Measurements from ENCODE around the gene MLKL.

The MLKL gene

DNA sequence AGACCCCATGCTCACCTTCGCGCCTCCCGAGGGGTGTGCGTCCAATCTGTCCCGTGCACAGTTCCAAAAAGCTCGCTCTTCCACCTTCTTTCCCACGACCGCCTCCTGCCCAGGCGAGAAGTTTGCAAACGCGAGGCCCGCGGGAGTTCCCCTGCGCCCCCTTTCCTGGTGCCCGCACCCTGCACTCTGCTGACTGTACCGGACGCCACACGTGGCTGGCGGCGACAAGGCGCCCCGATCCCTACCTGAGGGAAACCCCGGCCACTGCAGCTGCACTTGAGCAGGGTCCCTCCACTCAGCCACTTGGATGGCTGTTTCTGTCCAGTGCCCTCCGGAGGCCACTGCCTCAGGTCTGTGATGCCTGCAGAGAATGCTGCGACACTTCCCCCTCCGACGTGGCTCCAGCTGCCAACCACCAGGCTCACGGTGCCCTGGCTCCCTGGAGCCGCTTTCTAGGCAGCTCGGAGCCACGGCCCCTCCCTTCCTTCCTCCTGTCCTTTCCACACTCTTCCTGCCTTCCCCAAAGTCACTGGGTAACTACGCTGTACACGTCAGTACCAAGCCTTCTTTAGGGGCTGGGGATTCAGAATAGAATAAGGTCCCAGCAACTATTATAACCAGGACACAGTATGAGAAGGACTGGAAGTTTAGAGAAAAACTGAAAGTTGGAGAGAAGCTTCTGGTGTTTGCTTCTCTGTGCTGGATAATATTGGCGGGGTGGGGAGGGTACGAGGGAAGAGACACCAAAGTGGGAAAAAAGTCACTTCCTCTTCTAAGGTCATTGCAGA lies at the start of gene MLKL:
TSS of gene MLKL (minus strand) at position 425 of the 788 bp plus-strand sequence. CDS start 5,105 bp downstream, outside the sequence.
- peak; percentile 37 for DNase-seq (ENCODE audit: low read depth, low spot score)

DNA sequence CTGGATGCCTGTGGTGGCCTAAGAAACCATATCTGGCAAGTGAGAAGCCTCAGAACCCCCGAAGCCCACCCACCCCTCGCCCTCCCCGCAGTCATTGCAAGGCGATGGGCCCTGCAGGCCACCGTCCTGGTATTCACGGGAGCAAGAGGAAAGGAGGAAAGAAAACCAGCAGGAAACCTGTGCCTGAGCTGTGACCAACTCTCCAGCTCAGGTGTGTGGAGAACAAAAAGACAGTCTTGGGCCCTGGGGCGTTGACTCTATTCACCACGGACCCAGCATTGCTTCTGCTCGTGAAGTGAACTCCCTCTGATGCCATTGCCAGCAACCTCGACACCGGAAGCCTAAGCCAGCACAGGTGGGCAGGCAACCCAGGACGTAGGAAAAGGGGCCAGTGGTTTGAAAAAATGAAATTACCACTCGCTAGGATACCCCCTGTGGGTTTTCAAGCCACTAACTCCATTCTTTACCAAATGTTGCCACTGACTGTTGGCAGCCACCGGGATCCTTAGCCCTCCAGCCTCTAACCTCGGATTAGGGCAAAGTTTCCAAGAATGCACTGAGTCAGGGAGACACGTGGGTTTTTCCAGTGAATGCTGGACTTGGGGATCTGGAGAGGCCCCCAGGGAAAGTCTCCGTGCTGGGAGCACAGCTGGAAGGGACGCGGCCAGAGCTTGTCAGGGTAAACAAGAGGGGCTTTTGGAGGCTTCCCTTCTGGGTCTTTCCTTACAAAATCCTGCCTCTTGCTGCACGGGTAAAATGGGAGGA lies 48.8 kb upstream of the MLKL start:
- peak; percentile 45 for DNase-seq (ENCODE audit: low read depth, low spot score)

DNA sequence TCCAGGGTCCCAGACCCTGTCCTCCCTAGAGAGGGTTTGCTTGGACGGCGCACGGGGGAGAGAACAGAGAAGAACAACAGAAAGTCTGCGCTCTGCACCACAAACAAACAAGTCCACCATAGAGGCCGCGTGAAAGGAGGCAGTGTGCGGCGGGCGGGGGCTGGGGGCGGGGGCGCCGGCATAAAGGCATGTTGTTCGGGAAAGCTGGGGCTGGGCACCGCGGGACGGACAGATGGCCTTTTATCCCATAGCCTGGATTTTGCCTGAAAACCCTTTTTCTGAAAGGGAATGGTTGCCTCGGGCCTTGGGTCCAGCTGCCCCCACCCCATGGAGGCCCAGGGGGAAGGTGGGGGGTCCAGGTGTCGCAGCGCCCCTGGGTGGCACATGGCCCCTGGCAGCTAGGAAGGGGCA lies 48.0 kb upstream of the MLKL start:
- DNase-seq (ENCODE audit: low read depth, low spot score), result no peak

GRCh38 chr16:74747716-74748615 lies 47.3 kb upstream of the MLKL start:
- no peak for DNase-seq (ENCODE audit: low read depth, low spot score)

DNA sequence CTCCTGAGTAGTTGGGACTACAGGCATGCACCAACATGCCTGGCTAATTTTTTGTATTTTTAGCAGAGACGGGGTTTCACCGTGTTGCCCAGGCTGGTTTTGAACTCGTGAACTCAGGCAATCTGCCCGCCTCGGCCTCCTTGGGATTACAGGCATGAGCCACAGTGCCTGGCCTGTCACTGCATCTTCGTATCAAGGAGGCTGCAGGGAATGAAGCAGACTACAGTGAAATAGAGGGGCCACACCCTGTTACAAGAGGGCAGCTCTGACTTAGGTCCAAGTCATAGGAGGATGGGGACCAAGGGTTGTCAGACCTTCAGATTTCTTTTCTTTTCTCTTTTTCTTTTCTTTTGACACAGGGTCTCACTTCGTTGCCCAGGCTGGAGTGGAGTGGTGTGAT lies 45.3 kb upstream of the MLKL start:
- DNase-seq (ENCODE audit: low read depth, low spot score), result no peak

DNA sequence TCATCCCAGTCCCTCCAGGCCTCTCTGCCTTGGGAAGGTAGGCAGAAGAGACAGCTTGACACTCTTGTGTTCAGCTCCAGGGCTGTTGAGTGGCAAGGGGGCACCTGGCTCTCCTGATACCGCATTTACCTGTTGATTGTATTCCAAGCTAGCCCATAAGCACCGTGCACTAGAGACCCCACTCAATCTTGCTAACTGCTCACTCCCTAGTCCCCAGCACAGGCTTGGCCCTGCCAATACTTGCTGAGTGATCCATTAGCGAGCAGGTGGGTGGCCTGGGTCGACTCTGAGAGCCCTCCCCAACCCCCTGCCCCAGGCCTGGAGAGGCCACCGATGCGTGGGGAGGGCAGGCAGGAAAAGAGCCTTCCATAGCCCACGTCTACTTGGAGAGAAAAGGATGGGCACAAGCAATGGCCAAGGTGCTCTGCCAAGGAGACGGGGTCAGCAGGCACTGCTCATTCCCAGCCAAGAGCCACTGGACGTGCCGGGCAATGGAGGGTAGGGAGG lies 44.5 kb upstream of the MLKL start:
- no peak for DNase-seq (ENCODE audit: low read depth, low spot score)

GRCh38 chr16:74744566-74744965 lies 43.9 kb upstream of the MLKL start:
- DNase-seq (ENCODE audit: low read depth, low spot score), result no peak

GRCh38 chr16:74743668-74744299 lies 43.1 kb upstream of the MLKL start:
- peak; percentile 50 for DNase-seq (ENCODE audit: low read depth, low spot score)

GRCh38 chr16:74743045-74743667 lies 42.5 kb upstream of the MLKL start:
- no peak for DNase-seq (ENCODE audit: low read depth, low spot score)

- no peak for DNase-seq (ENCODE audit: low read depth, low spot score)
These were observed 41.4 kb upstream of the MLKL start for GRCh38 chr16:74742051-74742481.

DNA sequence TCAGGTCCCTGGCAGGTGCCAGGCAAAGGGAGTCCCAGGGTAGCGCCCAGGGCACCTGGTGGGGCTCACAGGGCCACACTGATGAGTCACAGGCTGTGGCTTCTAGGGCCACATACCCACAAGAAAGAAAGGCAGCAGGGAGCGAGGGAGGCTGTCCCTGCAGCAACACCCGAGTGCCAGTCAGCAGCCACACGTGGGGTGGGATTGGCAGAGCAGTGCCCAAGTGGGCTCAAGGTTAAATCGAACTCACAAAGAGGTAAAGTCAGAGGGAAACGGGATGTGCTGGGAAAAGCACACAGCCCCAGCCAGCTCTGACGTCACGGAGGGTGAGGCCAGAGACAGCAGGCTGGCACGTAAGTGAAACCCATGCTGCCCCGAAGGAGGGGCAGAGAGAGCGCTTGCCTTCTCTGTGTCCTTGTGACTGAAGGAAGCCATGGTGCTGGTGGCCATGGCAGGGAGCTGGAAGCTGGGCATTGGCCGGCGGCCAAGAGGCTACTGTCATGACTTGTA lies 40.2 kb upstream of the MLKL start:
- peak; percentile 44 for DNase-seq (ENCODE audit: low read depth, low spot score)

DNA sequence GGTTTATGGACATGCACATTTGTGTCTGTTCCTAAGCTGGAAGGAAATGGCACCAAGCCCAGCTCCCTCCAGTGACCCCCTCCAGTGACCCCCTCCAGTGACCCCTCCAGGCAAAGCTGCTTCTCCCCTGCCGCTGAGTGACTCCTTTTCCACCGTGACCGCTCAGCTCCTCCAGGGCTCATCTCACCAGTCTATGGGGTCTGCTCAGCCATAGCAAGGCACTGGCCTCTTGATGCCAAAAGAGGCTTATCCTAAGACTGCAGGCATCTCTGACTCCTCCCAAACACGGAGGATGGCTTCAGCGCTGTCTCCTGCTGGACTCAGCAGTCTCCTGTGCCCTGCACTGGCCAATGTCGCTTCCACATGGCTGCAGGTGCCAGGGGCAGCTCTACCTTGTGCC lies 38.6 kb upstream of the MLKL start:
- no peak for DNase-seq (ENCODE audit: low read depth, low spot score)

DNA sequence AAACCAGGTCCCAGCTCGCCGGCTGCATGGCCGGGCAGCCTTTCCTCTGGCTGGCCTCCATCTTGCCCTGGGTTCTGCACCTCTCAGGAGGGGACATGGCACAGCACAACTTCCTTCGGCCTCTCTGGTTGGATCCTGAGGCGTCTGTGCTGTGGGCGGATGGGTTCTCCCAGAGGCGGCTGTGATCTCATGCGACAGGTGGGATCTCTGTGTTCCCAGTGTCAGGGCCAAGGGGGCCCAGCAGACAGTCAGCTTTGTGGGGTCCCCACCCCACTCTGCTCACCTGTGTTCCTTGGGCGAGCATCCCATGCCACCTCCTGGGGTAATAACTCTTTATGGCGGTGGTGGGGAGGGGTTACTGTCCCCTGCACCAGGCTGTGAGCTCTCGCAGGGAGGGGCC lies 38.2 kb upstream of the MLKL start:
- DNase-seq (ENCODE audit: low read depth, low spot score), result no peak

DNA sequence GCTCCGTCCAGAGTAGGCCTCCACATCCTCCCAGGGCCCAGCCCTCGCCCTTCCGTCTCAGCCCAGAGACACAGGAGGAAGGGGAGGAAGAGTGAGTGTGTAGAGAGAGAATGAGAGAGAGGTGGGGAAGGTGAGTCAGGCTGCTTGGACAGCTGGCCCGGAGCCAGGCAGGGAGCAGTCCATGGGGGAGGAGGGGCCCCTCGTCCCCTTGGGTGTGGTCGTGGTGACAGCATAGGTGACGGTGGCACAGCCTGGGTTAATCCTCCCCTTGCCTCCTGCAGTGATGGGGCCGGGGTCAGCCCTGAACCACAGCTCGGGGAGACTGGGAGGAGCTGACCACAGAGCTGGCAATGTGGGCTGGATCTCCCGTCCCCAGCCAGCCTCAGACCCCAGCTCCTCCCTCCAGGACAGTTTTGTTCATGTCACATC lies 37.5 kb upstream of the MLKL start:
- DNase-seq (ENCODE audit: low read depth, low spot score), result peak; percentile 46

GRCh38 chr16:74737521-74737920 lies 36.9 kb upstream of the MLKL start:
- no peak for DNase-seq (ENCODE audit: low read depth, low spot score)

GRCh38 chr16:74736531-74737157 lies 36.0 kb upstream of the MLKL start:
- DNase-seq (ENCODE audit: low read depth, low spot score), result no peak

DNA sequence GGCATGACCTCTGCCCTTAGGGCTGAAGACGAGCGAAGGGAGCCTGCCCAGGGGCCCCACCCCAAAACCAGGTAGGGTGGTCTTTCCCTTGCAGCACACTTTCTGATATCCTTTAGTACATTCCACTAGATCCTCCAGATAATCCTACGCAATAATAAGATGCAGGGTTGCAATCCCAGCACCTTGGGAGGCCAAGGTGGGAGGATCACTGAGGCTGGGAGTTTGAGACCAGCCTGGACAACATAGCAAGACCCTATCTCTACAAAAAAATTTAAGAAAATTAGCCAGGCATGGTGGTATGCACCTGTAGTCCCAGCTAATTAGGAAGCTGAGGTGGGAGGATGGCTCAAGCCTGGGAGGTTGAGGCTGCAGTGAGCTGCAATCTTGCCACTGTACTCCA lies 34.9 kb upstream of the MLKL start:
- DNase-seq (ENCODE audit: low read depth, low spot score), result no peak

DNA sequence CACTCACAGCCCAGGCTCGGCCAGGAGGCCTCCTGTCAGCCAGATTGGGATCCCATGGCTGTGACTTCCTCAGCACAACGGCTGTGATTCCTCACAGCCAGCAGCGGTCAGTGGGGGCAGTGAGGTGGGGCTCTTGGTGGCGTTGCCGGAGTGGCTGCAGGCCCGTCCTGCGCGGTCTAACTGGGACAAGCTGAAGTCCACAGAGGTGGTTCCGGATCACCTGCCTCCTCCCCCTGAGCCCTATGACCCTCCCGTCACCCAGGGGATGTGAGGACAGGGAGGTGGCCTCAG lies 34.4 kb upstream of the MLKL start:
- DNase-seq (ENCODE audit: low read depth, low spot score), result no peak

- no peak for DNase-seq (ENCODE audit: low read depth, low spot score)
These were observed 33.9 kb upstream of the MLKL start for GRCh38 chr16:74734361-74735161.

All from astrocyte of the hippocampus (primary cell).